GM12801 (cell line): ENCODE results near the gene PRSS22.

Experiments used
- TF ChIP-seq, protein P1 (sequence below): IDR thresholded peaks from one replicate; pipeline ENCODE4 v1.5.1; 2011; ENCODE audit warnings: control low read depth; ENCODE audit not compliant: insufficient read length; ENCODE audit errors: extremely low read depth

The PRSS22 gene

DNA sequence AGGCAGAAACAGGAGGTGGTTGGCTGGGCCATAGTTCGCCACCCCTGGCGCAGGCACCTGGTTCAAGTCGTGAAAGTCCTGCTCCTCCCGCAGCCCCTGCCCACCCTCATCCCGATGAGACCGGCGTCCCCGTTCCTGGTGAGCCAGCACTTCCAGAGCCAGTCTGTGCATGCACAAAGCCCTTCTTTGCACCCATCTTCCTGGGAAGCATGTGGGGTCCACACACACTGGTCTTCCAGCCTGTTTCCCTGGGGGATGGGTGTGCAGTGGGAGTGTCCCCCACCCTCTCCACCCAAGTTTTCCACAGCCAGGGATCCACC lies 29.5 kb downstream of the PRSS22 start:
- TF ChIP-seq, protein P1, sequence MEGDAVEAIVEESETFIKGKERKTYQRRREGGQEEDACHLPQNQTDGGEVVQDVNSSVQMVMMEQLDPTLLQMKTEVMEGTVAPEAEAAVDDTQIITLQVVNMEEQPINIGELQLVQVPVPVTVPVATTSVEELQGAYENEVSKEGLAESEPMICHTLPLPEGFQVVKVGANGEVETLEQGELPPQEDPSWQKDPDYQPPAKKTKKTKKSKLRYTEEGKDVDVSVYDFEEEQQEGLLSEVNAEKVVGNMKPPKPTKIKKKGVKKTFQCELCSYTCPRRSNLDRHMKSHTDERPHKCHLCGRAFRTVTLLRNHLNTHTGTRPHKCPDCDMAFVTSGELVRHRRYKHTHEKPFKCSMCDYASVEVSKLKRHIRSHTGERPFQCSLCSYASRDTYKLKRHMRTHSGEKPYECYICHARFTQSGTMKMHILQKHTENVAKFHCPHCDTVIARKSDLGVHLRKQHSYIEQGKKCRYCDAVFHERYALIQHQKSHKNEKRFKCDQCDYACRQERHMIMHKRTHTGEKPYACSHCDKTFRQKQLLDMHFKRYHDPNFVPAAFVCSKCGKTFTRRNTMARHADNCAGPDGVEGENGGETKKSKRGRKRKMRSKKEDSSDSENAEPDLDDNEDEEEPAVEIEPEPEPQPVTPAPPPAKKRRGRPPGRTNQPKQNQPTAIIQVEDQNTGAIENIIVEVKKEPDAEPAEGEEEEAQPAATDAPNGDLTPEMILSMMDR: no peak

DNA sequence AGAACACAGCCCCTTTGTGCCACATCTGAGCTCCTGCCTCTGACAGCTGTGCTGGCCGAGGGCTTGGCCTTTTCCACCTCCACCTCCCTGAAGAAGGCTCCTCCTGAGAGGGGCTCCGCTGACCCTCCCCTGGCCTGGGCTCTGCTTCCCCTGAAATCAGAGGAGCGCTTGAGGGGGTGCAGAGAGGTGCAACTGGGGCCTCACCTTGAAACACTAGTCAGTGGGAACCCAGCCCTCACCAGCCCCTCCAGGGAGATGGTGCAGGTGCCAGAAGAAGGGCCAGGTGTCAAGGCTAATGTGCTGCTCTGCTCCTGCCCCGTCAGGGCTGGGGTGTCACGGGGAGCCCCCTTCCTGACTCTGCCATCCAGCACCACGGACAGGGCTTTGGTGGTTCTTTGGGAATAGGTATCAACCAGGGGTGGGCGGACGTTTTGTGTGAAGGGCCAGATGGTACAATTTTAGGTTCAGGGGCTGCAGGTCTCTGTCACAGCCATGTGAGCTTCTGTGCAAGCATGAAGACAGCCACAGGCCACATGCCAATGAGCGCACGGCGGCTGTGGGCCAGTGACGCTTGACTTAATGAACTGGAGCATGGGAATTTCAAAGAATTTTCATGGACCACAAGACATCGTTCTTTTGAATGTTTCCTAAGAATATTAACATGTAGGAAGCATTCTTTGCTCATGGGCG lies 30.0 kb downstream of the PRSS22 start:
- TF ChIP-seq, protein P1: no peak

DNA sequence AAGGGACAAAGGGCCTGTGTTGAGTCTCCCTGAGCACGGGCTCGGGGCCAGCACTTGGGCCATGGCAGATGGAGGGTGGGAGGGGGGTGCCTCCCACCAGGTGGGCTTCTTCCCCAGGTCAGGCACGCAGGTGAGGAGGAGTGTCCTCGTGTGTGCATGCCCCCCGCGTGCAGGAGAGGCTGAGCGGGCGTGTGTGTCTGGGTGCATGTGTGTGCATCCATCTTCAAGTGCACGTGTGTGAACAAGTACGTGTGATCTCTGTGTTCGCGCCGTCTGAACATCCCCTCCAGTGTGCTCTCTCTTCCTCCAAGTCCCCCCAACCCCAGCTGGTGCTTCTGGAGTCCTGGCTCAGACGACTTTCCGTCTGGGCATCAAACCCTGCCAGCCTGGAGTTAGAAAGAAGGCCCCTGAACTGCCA lies 30.6 kb downstream of the PRSS22 start:
- TF ChIP-seq, protein P1: no peak

DNA sequence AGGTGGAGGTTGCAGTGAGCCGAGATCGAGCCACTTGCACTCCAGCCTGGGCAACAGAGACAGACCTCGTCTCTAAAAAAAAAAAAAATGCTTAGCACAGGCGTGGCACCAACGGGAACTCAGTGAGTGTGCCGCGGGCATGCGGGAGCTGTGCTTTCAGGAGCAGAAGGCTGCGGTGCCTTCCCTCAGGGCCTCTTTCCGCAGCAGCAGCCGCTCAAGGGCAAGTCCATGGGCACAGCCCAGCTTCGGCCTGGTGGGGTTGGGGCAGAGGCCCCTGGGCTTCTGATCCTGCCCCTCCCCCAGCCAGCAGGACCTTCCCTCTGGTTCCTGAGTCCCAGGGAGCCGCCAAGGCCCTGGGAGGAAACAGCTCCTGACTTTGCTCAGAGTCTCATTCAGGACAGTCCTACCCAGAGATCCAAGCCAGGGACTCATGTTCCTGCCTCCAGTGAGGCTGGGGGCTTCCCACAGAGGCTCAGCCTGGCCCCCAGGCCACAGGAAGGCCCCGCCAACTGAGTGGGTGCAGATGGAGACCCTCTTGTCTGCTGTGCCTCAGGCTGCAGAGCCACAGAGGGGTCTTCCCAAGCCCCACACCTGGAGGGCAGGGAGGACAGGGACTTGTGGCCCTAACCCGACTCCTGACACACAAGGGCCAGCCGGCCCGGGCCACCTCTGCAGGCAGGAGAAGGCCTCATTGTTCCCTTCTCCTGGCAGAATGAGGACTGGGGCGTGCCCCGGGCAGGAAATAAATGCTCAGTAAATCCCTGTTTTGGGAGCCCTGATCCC lies 31.2 kb downstream of the PRSS22 start:
- TF ChIP-seq, protein P1: no peak

DNA sequence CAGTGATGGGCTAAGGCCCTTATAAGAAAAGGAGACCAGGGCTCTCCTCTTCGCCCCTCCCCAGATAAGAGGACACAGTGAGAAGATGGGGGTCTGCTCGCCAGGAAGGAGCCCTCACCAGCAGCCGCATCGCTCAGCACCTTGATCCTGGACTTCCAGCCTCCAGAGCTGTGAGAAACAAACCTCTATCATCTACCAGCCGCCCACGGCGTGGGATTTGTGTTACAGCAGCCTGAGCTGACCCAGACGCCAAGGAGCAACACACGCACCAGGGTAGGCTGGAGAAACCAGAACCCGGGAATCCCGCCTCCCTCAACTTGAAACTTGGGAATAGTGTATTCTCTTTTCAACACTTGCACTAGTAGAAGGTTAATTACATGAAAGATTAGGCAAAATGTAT lies 32.1 kb downstream of the PRSS22 start:
- TF ChIP-seq, protein P1: no peak

DNA sequence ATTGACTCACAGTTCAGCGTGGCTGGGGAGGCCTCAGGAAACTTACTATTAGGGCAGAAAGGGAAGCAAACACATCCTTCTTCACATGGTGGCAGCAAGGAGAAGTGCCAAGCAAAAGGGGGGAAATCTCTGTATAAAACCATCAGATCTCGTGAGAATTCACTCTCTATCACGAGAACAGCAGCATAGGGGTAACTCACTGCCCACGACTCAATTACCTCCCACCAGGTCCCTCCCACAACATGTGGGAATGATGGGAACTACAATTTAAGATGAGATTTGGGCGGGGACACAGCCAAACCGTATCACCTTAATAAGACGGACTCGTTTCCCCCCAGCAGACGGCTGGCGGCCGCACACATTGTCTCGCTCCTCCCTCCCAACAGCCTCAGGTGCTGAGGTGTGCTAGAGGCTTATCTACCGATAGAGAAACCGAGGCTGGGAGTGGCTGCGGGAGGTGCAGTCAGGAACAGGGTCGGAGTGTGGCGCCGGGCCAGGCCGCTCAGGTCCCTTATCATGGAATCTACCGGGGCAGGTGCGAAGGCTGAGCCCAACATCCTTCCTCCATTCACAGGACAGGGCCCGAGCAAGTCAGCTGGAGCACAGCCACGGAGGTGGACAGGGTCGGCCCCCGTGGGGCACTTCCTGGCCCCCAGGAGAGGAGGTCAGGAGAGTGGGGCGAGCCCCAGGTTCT lies 32.8 kb downstream of the PRSS22 start:
- TF ChIP-seq, protein P1: no peak

DNA sequence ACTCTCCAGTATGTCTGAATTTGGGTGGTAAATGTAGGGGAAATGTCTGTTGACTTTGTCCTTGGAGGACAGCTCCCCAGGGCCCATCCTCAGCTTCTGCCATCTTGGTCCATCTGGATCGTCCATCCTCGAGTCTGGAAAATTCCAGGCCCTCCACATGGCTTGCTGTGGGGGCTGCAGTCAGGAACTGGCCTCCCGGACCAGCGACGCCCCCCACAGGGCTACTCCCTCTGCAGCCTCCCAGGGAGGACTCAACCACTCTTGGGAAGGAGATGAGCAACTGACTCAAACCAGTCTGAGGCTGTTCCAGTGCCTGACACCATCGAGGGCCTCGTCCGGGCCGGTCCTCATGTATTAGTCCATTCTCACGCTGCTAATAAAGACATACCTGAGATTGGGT lies 33.3 kb downstream of the PRSS22 start:
- TF ChIP-seq, protein P1: no peak
